Measurements from ENCODE around the gene SPA17. TPM values are rescaled to one million over a fixed set of nuclear protein-coding genes. Genes with fewer than 3 reads are reported as not detected.

SPA17 gene
- total RNA-seq, 1 donor from 2014 or later, result 6.2 TPM

DNA sequence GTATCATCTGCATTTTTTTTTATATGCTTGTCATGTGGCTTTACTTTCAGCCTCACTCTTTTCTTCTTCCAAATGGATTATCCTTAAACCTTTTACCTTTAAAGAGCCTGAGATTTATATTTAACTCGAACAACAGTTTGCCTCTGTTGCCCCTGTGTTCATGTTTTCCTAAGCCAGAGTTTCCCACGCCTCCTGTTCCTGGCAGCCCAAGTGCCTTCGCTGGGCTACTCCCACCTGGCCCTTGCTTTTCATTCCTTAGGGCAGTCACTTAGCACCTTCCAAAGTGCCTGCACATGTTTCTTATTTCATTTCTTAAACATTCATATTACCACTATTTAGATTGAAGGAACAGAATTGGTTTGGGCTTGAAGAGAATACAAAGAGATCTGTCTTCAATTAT lies 37.8 kb upstream of the SPA17 start:
- no peak overlapping the region for H3K27ac ChIP-seq (ENCODE audit: low read depth, low read length)
- Mint-ChIP-seq H3K9me3 (ENCODE audit: unreplicated experiment) (no peaks in the 10 kb centered on the region), H3K36me3 (ENCODE audit: low read depth, unreplicated experiment) (peaks cover 9% of the 10 kb centered on the region), H3K27ac (ENCODE audit: unreplicated experiment) (no peak overlapping the region), H3K27me3 (ENCODE audit: low read depth, unreplicated experiment) (no peaks in the 10 kb centered on the region), H3K4me3 (ENCODE audit: unreplicated experiment) (no peak overlapping the region), H3K4me1 (ENCODE audit: low read depth, unreplicated experiment) (no peaks in the 10 kb centered on the region)
- TF ChIP-seq EZH2 (IDR thresholded peaks at IDR 0.05; ENCODE audit: insufficient read depth, low read length), result no peak
- TF ChIP-seq, protein P1, sequence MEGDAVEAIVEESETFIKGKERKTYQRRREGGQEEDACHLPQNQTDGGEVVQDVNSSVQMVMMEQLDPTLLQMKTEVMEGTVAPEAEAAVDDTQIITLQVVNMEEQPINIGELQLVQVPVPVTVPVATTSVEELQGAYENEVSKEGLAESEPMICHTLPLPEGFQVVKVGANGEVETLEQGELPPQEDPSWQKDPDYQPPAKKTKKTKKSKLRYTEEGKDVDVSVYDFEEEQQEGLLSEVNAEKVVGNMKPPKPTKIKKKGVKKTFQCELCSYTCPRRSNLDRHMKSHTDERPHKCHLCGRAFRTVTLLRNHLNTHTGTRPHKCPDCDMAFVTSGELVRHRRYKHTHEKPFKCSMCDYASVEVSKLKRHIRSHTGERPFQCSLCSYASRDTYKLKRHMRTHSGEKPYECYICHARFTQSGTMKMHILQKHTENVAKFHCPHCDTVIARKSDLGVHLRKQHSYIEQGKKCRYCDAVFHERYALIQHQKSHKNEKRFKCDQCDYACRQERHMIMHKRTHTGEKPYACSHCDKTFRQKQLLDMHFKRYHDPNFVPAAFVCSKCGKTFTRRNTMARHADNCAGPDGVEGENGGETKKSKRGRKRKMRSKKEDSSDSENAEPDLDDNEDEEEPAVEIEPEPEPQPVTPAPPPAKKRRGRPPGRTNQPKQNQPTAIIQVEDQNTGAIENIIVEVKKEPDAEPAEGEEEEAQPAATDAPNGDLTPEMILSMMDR (IDR thresholded peaks at IDR 0.05; ENCODE audit: insufficient read depth, low read depth, low read length), result no peak
- no peak for DNase-seq (ENCODE audit: low read depth)
- no peak overlapping the region for H3K4me3 ChIP-seq (ENCODE audit: insufficient read depth, low read depth, low read length)
- no peak overlapping the region for H2AFZ ChIP-seq (ENCODE audit: low read depth, low read length)
- H3K27me3 ChIP-seq (ENCODE audit: insufficient read depth, low read length), result no peaks in the 10 kb centered on the region
- no peaks in the 10 kb centered on the region for H3K9me3 ChIP-seq (ENCODE audit: insufficient read depth, low read depth, low read length)
- FAIRE-seq, result no peak
- H3K36me3 ChIP-seq (ENCODE audit: insufficient read depth, low read length), result peaks cover 35% of the 10 kb centered on the region
- H3K4me1 ChIP-seq (ENCODE audit: insufficient read depth, low read length), result no peaks in the 10 kb centered on the region
- H3K9ac ChIP-seq (ENCODE audit: low read length), result no peak overlapping the region
- H3K4me2 ChIP-seq (ENCODE audit: low read length), result no peak overlapping the region
- H3K79me2 ChIP-seq (ENCODE audit: insufficient read depth, low read length), result no peaks in the 10 kb centered on the region
- peaks cover 11% of the 10 kb centered on the region for H4K20me1 ChIP-seq (ENCODE audit: insufficient read depth, low read length)

DNA sequence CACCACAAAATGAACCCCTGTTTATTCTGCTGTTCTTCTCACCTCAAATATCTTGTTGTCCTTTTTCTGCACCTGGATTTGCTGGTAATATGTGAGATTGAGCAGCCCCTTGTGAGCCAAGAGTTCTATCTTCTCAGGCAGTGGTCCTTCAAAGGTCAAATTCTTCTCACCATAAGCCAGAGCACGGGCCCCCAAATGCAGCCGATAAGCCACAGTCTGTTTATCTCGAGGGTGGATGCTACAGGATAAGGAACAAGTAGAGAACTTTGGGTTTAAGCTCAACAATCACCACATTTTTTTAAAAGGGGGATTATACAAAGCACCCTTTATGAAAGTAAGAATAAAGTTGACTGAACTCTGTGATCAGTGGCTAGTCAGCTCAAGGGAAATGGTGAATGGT lies 35.2 kb upstream of the SPA17 start:
- Histone ChIP-seq H3K9ac (ENCODE audit: low read length) (no peak overlapping the region), H3K4me2 (ENCODE audit: low read length) (no peak overlapping the region), H3K4me3 (ENCODE audit: insufficient read depth, low read depth, low read length) (no peak overlapping the region), H4K20me1 (ENCODE audit: insufficient read depth, low read length) (peaks cover 2% of the 10 kb centered on the region), H3K79me2 (ENCODE audit: insufficient read depth, low read length) (no peaks in the 10 kb centered on the region), H3K36me3 (ENCODE audit: insufficient read depth, low read length) (peaks cover 12% of the 10 kb centered on the region), H3K4me1 (ENCODE audit: insufficient read depth, low read length) (peaks cover 7% of the 10 kb centered on the region), H3K9me3 (ENCODE audit: insufficient read depth, low read depth, low read length) (no peaks in the 10 kb centered on the region), H3K27ac (ENCODE audit: low read depth, low read length) (no peak overlapping the region), H2AFZ (ENCODE audit: low read depth, low read length) (no peak overlapping the region), H3K27me3 (ENCODE audit: insufficient read depth, low read length) (no peaks in the 10 kb centered on the region)
- Mint-ChIP-seq H3K9me3 (ENCODE audit: unreplicated experiment) (peaks cover 1% of the 10 kb centered on the region), H3K27ac (ENCODE audit: unreplicated experiment) (no peak overlapping the region), H3K36me3 (ENCODE audit: low read depth, unreplicated experiment) (peaks cover 5% of the 10 kb centered on the region), H3K4me3 (ENCODE audit: unreplicated experiment) (no peak overlapping the region), H3K4me1 (ENCODE audit: low read depth, unreplicated experiment) (peaks cover 6% of the 10 kb centered on the region), H3K27me3 (ENCODE audit: low read depth, unreplicated experiment) (no peaks in the 10 kb centered on the region)
- TF ChIP-seq, protein P1 (IDR thresholded peaks at IDR 0.05; ENCODE audit: insufficient read depth, low read depth, low read length), result no peak
- no peak for TF ChIP-seq EZH2 (IDR thresholded peaks at IDR 0.05; ENCODE audit: insufficient read depth, low read length)
- FAIRE-seq, result no peak
- no peak for DNase-seq (ENCODE audit: low read depth)

DNA sequence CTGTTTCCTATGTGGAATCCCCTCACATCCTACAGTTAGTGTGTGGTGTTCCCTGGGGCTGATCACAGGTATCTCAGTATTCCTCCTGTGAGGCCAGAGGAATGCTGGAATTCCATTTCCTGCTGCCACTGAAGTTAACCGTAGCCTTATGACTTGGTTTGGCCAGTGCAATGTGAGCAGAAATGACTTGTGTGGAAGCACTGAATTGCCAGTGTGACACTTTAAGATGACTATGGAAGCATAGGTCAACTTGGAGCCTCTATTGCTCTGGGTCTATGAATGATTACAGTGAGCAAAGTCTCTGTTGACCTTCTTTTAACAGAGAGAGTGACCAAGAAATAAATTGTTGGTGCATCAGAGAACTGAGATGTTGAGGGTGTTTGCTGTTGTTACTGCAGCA lies 34.5 kb upstream of the SPA17 start:
- no peaks in the 10 kb centered on the region for H3K27me3 ChIP-seq (ENCODE audit: insufficient read depth, low read length)
- TF ChIP-seq EZH2 (IDR thresholded peaks at IDR 0.05; ENCODE audit: insufficient read depth, low read length), result no peak
- TF ChIP-seq, protein P1 (IDR thresholded peaks at IDR 0.05; ENCODE audit: insufficient read depth, low read depth, low read length), result no peak
- no peak overlapping the region for H3K4me2 ChIP-seq (ENCODE audit: low read length)
- FAIRE-seq (no peak), DNase-seq (ENCODE audit: low read depth) (no peak)
- no peaks in the 10 kb centered on the region for H3K79me2 ChIP-seq (ENCODE audit: insufficient read depth, low read length)
- no peaks in the 10 kb centered on the region for H3K27me3 Mint-ChIP-seq (ENCODE audit: low read depth, unreplicated experiment)
- peaks cover 1% of the 10 kb centered on the region for H3K9me3 Mint-ChIP-seq (ENCODE audit: unreplicated experiment)
- no peak overlapping the region for H2AFZ ChIP-seq (ENCODE audit: low read depth, low read length)
- no peak overlapping the region for H3K4me3 ChIP-seq (ENCODE audit: insufficient read depth, low read depth, low read length)
- no peak overlapping the region for H3K27ac ChIP-seq (ENCODE audit: low read depth, low read length)
- peaks cover 13% of the 10 kb centered on the region for H3K4me1 Mint-ChIP-seq (ENCODE audit: low read depth, unreplicated experiment)
- peaks cover 9% of the 10 kb centered on the region for H3K4me1 ChIP-seq (ENCODE audit: insufficient read depth, low read length)
- no peaks in the 10 kb centered on the region for H3K9me3 ChIP-seq (ENCODE audit: insufficient read depth, low read depth, low read length)
- peaks cover 2% of the 10 kb centered on the region for H4K20me1 ChIP-seq (ENCODE audit: insufficient read depth, low read length)
- no peak overlapping the region for H3K9ac ChIP-seq (ENCODE audit: low read length)
- H3K27ac Mint-ChIP-seq (ENCODE audit: unreplicated experiment), result no peak overlapping the region
- H3K4me3 Mint-ChIP-seq (ENCODE audit: unreplicated experiment), result no peak overlapping the region
- peaks cover 12% of the 10 kb centered on the region for H3K36me3 ChIP-seq (ENCODE audit: insufficient read depth, low read length)
- peaks cover 5% of the 10 kb centered on the region for H3K36me3 Mint-ChIP-seq (ENCODE audit: low read depth, unreplicated experiment)

Measured in astrocyte (in vitro differentiated cells and primary cell).